Heart right ventricle (tissue), 16 donors: ENCODE results near the gene ELMO3. TPM values are rescaled to one million over a fixed set of nuclear protein-coding genes. Genes with fewer than 3 reads are reported as not detected.

ENCODE experiments used
- ATAC-seq, 8 donors: fragments of 200-7000 bp; cut with Tn5 transposase; one replicate each; pipeline ENCODE4 v1.9.1; 2020; ENCODE audit warnings: mild to moderate bottlenecking in 8 of 8, moderate library complexity in 8 of 8, moderate number of reproducible peaks in 1 of 8
- DNase-seq, 2 donors: peaks; one replicate each; pipeline ENCODE4 v3.0.0-alpha.2; 2020
- H3K27ac ChIP-seq, 10 donors: fragments of 200-600 bp; sonication (generic) in 2 of 10; one replicate each; pipeline versions ENCODE4 v1.5.0 to v1.8.0; 2020 to 2022; ENCODE audit warnings: mild to moderate bottlenecking in 3 of 10
- H3K27me3 ChIP-seq, 7 donors: fragments of 200-600 bp; one replicate each; pipeline ENCODE4 v1.8.0; 2021 to 2022; ENCODE audit warnings: mild to moderate bottlenecking in 2 of 7
- H3K36me3 ChIP-seq, 9 donors: fragments of 200-600 bp; sonication (generic) in 1 of 9; one replicate each; pipeline versions ENCODE4 v1.5.0 to v1.8.0; 2020 to 2022; ENCODE audit warnings: mild to moderate bottlenecking in 2 of 9
- H3K4me1 ChIP-seq, 9 donors: fragments of 200-600 bp; sonication (generic) in 1 of 9; one replicate each; pipeline versions ENCODE4 v1.5.0 to v1.8.0; 2020 to 2022; ENCODE audit warnings: mild to moderate bottlenecking in 4 of 9
- H3K4me3 ChIP-seq, 10 donors: fragments of 200-600 bp; sonication (generic) in 2 of 10; one replicate each; pipeline versions ENCODE4 v1.5.0 to v1.8.0; 2020 to 2022; ENCODE audit warnings: mild to moderate bottlenecking in 7 of 10, moderate library complexity in 2 of 10
- H3K9me3 ChIP-seq, 11 donors: fragments of 200-600 bp in 10 of 11; sonication (generic) in 2 of 11; one replicate each; pipeline versions ENCODE4 v1.5.0 to v1.8.0; 2013 to 2022; ENCODE audit warnings: mild to moderate bottlenecking in 2 of 11, control low read depth in 1 of 11, moderate library complexity in 1 of 11
- WGBS, 2 donors: extraction: QIAGEN DNeasy Blood & Tissue Kit; methylation state at CpG; one replicate each; pipeline ENCODE4 v1.1.7; 2013; ENCODE audit warnings: inconsistent platforms in 1 of 2; 5-methylcytosine and 5-hydroxymethylcytosine counted together
- intact Hi-C, 10 donors: fragments of 100-400 bp; cut with DNase I; formaldehyde crosslinking; loops; one replicate each; pipeline versions ENCODE4 v1.11.1 to v1.14.2; 2022
- polyA plus RNA-seq, 2 donors: library from polyadenylated mRNA; stranded (reverse); fragments of 200-250 nt; gene quantifications; one replicate each; pipeline ENCODE4 v1.2.3, GENCODE V29; 2013
- total RNA-seq, 10 donors: library from RNA; stranded (reverse); fragmentation: NEBNext Ultra II Directional in 3 of 10; extraction: Animal tissue kit (Norgen Biotek cat#: 25700) in 3 of 10; gene quantifications; one replicate each; pipeline versions ENCODE4 v1.2.1 to v1.2.4, GENCODE V29; 2021 to 2023
- TF ChIP-seq, protein P1 (sequence below), 9 donors: fragments of 200-600 bp; sonication (generic) in 2 of 9; IDR thresholded peaks; one replicate each; pipeline versions ENCODE4 v1.5.0 to v1.8.0; 2021 to 2022; ENCODE audit warnings: antibody characterized with exemption in 9 of 9, mild to moderate bottlenecking in 5 of 9, moderate library complexity in 1 of 9
- donor health status: Arrhythmogenic right ventricular cardiomyopathy.
- donor health status: ischemic (EF 13 %, LVEDD 7.1; RV severe dilation, severe dysfunction).
- donor health status: healthy with polysubstance abuse.
- donor health status: DM: no; HTN: yes; CAD: no.
- donor health status: DM: no; HTN: no; CAD: no.
- donor health status: ischemic (EF 25% LVEDD 6.9; RV normal size, moderate dysfunction).
- donor health status: ischemic (EF 25% LVEDD 5.7; RV mildly dilated, moderate dysfunction).
- donor health status: healthy.
- donor health status: DM: yes; HTN: yes; CAD: no.
- donor health status: Ischemic cardiomyopathy.
- donor health status: ischemic (EF 35%, LVEDD 5.7; RV mildly dilated, moderate dysfunction).
- donor health status: nonischemic (EF 11% LVEDD 7.7; RV severe dilation, severe dysfunction).
- donor health status: DM: yes; HTN: yes; CAD: no.
- donor health status: PGD.
- donor health status: ischemic (EF 29% LVEDD 5.4; RV normal size, mild dysfunction).
- donor health status: nonischemic (EF 23%, LVEDD 6.1; RV moderate dilation, normal function).

The ELMO3 gene
- total and polyA plus RNA-seq, 12 donors = 0.19 to 1.9 (median 0.46) TPM

DNA sequence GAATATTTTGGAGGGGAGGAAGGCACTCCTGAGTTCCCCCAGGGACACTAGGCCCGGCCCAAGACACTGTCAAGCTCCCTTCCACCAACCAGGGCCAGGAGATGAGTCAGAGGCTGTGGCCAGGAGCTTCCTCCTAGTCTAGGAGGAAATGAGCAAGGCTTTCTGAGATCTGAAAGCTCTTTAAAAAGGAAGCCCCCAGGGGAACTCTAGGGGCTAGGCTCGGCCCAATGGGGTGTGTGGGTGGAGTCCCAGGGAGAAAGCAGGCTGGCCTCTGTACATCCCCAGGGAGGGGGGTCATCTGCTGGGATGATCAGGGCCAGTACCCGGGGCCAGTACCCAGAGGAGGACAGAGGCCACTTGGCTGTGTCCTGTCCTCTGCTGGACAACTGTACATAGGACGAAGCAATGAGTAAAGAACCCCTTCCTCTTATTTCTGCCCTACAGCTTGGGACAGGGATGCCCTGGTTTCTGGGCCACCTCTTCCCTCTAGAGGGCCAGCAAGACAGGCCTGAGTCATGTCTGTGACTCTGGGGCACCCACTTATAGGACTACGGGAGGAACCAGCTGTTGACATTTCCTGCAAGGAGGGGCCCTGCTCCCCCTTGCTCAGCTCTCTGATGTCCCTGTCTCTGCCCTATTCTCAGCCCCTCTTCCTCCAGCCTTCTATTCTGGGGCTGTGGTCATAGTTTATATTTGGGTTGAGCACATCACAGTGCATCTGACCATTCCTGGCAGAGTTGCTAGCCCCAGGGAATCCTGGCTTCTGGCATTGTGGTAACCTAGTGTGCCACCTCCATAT is 45.7 kb downstream of the ELMO3 start:
- peak; percentile 72 to 86 for DNase-seq
- peaks cover 43 to 86% (median 80%) of the 10 kb centered on the region in 9 donors for H3K4me1 ChIP-seq
- peak overlapping the region; percentile 93 to 99 (median 96) for H3K27ac ChIP-seq
- peaks cover 0 to 15% (median under 1%) of the 10 kb centered on the region in 9 donors for H3K36me3 ChIP-seq
- 9 to 12% methylated on average over 5 of the region's 5 CpGs for WGBS, 2 donors
- peak overlapping the region in 6 of 10 donors; percentile 69 to 97 (median 84) for H3K4me3 ChIP-seq
- peaks cover 0 to 18% (median 0%) of the 10 kb centered on the region in 7 donors for H3K27me3 ChIP-seq
- no peaks in the 10 kb centered on the region for H3K9me3 ChIP-seq
- TF ChIP-seq, protein P1, sequence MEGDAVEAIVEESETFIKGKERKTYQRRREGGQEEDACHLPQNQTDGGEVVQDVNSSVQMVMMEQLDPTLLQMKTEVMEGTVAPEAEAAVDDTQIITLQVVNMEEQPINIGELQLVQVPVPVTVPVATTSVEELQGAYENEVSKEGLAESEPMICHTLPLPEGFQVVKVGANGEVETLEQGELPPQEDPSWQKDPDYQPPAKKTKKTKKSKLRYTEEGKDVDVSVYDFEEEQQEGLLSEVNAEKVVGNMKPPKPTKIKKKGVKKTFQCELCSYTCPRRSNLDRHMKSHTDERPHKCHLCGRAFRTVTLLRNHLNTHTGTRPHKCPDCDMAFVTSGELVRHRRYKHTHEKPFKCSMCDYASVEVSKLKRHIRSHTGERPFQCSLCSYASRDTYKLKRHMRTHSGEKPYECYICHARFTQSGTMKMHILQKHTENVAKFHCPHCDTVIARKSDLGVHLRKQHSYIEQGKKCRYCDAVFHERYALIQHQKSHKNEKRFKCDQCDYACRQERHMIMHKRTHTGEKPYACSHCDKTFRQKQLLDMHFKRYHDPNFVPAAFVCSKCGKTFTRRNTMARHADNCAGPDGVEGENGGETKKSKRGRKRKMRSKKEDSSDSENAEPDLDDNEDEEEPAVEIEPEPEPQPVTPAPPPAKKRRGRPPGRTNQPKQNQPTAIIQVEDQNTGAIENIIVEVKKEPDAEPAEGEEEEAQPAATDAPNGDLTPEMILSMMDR (IDR thresholded peaks at IDR 0.05) = peak in 1 of 9 donors; percentile 28
- intact Hi-C loops = loop anchor here in 2 of 10 donors (5.0 kb wide), 2 partner anchors 52 to 62 kb away; partner anchors contain the start of genes E2F4 (in 1 of the 2), EXOC3L1 (in 1 of the 2) and MATCAP1 (in 1 of the 2)
- ATAC-seq = peak; percentile 10 to 63 (median 41)

- no peak for DNase-seq
- Histone ChIP-seq H3K36me3 (peaks cover 0 to 9% (median 0%) of the 10 kb centered on the region in 9 donors), H3K4me1 (peaks cover 43 to 86% (median 77%) of the 10 kb centered on the region in 9 donors), H3K27me3 (peaks cover 0 to 24% (median 0%) of the 10 kb centered on the region in 7 donors), H3K4me3 (peak overlapping the region in 9 of 10 donors; percentile 69 to 97 (median 85)), H3K27ac (peak overlapping the region; percentile 93 to 99 (median 96)), H3K9me3 (no peaks in the 10 kb centered on the region)
- intact Hi-C loops = loop anchor here in 2 of 10 donors (5.0 kb wide), 2 partner anchors 53 to 63 kb away; partner anchors contain the start of genes E2F4 (in 1 of the 2), EXOC3L1 (in 1 of the 2) and MATCAP1 (in 1 of the 2)
- ATAC-seq = no peak
- WGBS, 2 donors = 55 to 64% methylated on average over 4 of the region's 4 CpGs
- TF ChIP-seq, protein P1 (IDR thresholded peaks at IDR 0.05) = no peak
Measured at GRCh38 chr16:67245186-67245585, 46.3 kb downstream of the ELMO3 start.

DNA sequence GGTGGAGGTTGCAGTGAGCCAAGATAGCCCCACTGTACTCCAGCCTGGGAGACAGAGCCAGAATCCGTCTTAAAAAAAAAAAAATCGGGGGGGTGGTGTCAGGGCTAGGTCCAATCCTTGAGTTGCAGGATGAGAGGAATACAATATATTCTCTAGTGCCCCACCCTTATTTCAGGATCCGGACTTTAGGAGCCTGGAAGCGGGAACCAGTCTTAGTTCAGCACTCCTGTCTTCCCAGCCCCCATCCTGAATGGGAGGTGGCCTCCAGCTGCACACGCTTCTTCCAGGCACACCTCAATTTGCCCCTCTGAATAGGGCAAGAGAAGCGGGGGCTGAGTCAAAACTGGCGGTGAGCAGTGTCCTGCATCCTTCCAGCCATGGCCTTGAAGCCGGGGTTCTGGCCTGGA is 46.7 kb downstream of the ELMO3 start:
- intact Hi-C loops = loop anchor here in 2 of 10 donors (2.0 to 5.0 kb wide), 3 partner anchors 19 to 63 kb away; partner anchors contain the start of genes E2F4 (in 1 of the 2), EXOC3L1 (in 1 of the 2), MATCAP1 (in 1 of the 2) and TMEM208 (in 1 of the 2)
- peaks cover 0 to 29% (median 0%) of the 10 kb centered on the region in 7 donors for H3K27me3 ChIP-seq
- H3K4me1 ChIP-seq = peaks cover 39 to 84% (median 72%) of the 10 kb centered on the region in 9 donors

More for the DNA sequence above, 46.7 kb downstream of the ELMO3 start:
- DNase-seq = peak in 1 of 2 donors; percentile 73
- Histone ChIP-seq H3K9me3 (no peaks in the 10 kb centered on the region), H3K27ac (peak overlapping the region; percentile 93 to 99 (median 96)), H3K4me3 (peak overlapping the region; percentile 69 to 97 (median 84)), H3K36me3 (peaks cover 0 to 5% (median 0%) of the 10 kb centered on the region in 9 donors)
- 8 to 12% methylated on average over 8 of the region's 8 CpGs for WGBS, 2 donors
- TF ChIP-seq, protein P1 (IDR thresholded peaks at IDR 0.05) = no peak
- no peak for ATAC-seq
